WTC11 (cell line): ENCODE data around the gene FOXQ1. TPM values are rescaled to one million over a fixed set of nuclear protein-coding genes. Genes with fewer than 3 reads are reported as not detected.

Source experiments
- ATAC-seq: fragments of 200-7000 bp; cut with Tn5 transposase; 2 replicates; pipeline ENCODE4 v1.10.0; 2021; ENCODE audit warnings: mild to moderate bottlenecking, moderate library complexity
- CTCF ChIA-PET: fragments of 300-600 bp; sonication (Branson Sonifier 250); formaldehyde crosslinking; loops from one replicate; lab custom pipeline; 2021; ENCODE audit warnings: antibody characterized with exemption; lab: Charles Lee
- POLR2A ChIA-PET: fragments of 350-600 bp; sonication (Branson Sonifier 250); formaldehyde crosslinking; loops from one replicate; lab custom pipeline; 2021; ENCODE audit warnings: antibody characterized with exemption; lab: Charles Lee
- DNase-seq: peaks from one replicate; pipeline ENCODE4 v3.0.0; 2021; ENCODE audit warnings: low spot score
- H3K27ac Mint-ChIP-seq: 2 replicates; pipeline ENCODE4 v1.8.0; 2021; ENCODE audit warnings: mixed read lengths
- H3K27me3 Mint-ChIP-seq: 2 replicates; pipeline ENCODE4 v1.8.0; 2021; ENCODE audit warnings: low read depth, mild to moderate bottlenecking, moderate library complexity, mixed read lengths
- H3K36me3 Mint-ChIP-seq: 2 replicates; pipeline ENCODE4 v1.8.0; 2021; ENCODE audit warnings: mixed read lengths
- H3K4me1 Mint-ChIP-seq: 2 replicates; pipeline ENCODE4 v1.8.0; 2022; ENCODE audit warnings: mixed read lengths
- H3K4me3 Mint-ChIP-seq: 2 replicates; pipeline ENCODE4 v1.8.0; 2021; ENCODE audit warnings: mild to moderate bottlenecking, moderate library complexity, mixed read lengths
- H3K9me3 Mint-ChIP-seq: 2 replicates; pipeline ENCODE4 v1.8.0; 2021; ENCODE audit warnings: mixed read lengths
- AFF4 ChIP-seq: sonication (generic); formaldehyde crosslinking; IDR thresholded peaks from 2 replicates; pipeline ENCODE4 v1.8.1; 2023; ENCODE audit warnings: mild to moderate bottlenecking, missing genetic modification reagents, borderline replicate concordance
- ATF1 ChIP-seq: sonication (generic); formaldehyde crosslinking; IDR thresholded peaks from 2 replicates; pipeline ENCODE4 v1.8.1; 2023; ENCODE audit warnings: mild to moderate bottlenecking, moderate library complexity, missing genetic modification reagents
- FOXK1 ChIP-seq: sonication (generic); formaldehyde crosslinking; IDR thresholded peaks from 2 replicates; pipeline ENCODE4 v1.8.0; 2022; ENCODE audit warnings: mild to moderate bottlenecking, moderate library complexity, missing genetic modification reagents
- FOXP1 ChIP-seq: sonication (generic); formaldehyde crosslinking; IDR thresholded peaks from 2 replicates; pipeline ENCODE4 v1.8.0; 2022; ENCODE audit warnings: missing genetic modification reagents, mild to moderate bottlenecking, moderate library complexity, borderline replicate concordance
- GRHL2 ChIP-seq: fragments of 250-450 bp; sonication (Bioruptor Pico); IDR thresholded peaks from 2 replicates; pipeline ENCODE4 v1.8.0; 2022; ENCODE audit warnings: mild to moderate bottlenecking, moderate library complexity; ENCODE audit not compliant: insufficient replicate concordance, severe bottlenecking
- GTF2I ChIP-seq: fragments of 250-450 bp; sonication (Bioruptor Pico); conservative IDR thresholded peaks from 2 replicates; pipeline ENCODE4 v1.4.0; 2021; ENCODE audit warnings: mild to moderate bottlenecking
- NFE2L1 ChIP-seq: sonication (generic); formaldehyde crosslinking; IDR thresholded peaks from 2 replicates; pipeline ENCODE4 v1.8.1; 2023; ENCODE audit warnings: missing genetic modification reagents
- NFYB ChIP-seq: sonication (generic); formaldehyde crosslinking; conservative IDR thresholded peaks from 2 replicates; pipeline ENCODE4 v1.8.0; 2022; ENCODE audit warnings: low read depth, missing genetic modification reagents
- PRRX2 ChIP-seq: fragments of 250-450 bp; sonication (Bioruptor Pico); IDR thresholded peaks from 2 replicates; pipeline ENCODE4 v1.8.0; 2021; ENCODE audit warnings: mild to moderate bottlenecking
- SMAD3 ChIP-seq: sonication (generic); formaldehyde crosslinking; IDR thresholded peaks from 2 replicates; pipeline ENCODE4 v1.8.0; 2022; ENCODE audit warnings: missing genetic modification reagents, mild to moderate bottlenecking, borderline replicate concordance
- SMAD4 ChIP-seq: sonication (generic); formaldehyde crosslinking; IDR thresholded peaks from 2 replicates; pipeline ENCODE4 v1.8.0; 2022; ENCODE audit warnings: mild to moderate bottlenecking, missing genetic modification reagents
- SP1 ChIP-seq: sonication (generic); formaldehyde crosslinking; conservative IDR thresholded peaks from 2 replicates; pipeline ENCODE4 v1.8.1; 2022; ENCODE audit warnings: missing genetic modification reagents
- TEAD1 ChIP-seq: sonication (generic); formaldehyde crosslinking; IDR thresholded peaks from 2 replicates; pipeline ENCODE4 v1.8.0; 2022; ENCODE audit warnings: mild to moderate bottlenecking, missing genetic modification reagents
- USF1 ChIP-seq: sonication (generic); formaldehyde crosslinking; IDR thresholded peaks from 2 replicates; pipeline ENCODE4 v1.8.0; 2022; ENCODE audit warnings: mild to moderate bottlenecking, missing genetic modification reagents
- ZBTB43 ChIP-seq: sonication (generic); formaldehyde crosslinking; IDR thresholded peaks from 2 replicates; pipeline ENCODE4 v1.8.1; 2023; ENCODE audit warnings: mild to moderate bottlenecking, missing genetic modification reagents
- ZMAT4 ChIP-seq: fragments of 250-450 bp; sonication (Bioruptor Pico); IDR thresholded peaks from 2 replicates; pipeline ENCODE4 v1.9.0; 2021; ENCODE audit warnings: mild to moderate bottlenecking
- ZNF263 ChIP-seq: sonication (generic); formaldehyde crosslinking; IDR thresholded peaks from 2 replicates; pipeline ENCODE4 v1.8.1; 2022; ENCODE audit warnings: low read depth, mild to moderate bottlenecking, moderate library complexity, missing genetic modification reagents
- ZNF281 ChIP-seq: sonication (generic); formaldehyde crosslinking; IDR thresholded peaks from 2 replicates; pipeline ENCODE4 v1.8.0; 2023; ENCODE audit warnings: mild to moderate bottlenecking, missing genetic modification reagents
- ZNF416 ChIP-seq: fragments of 250-450 bp; sonication (Bioruptor Pico); IDR thresholded peaks from 2 replicates; pipeline ENCODE4 v1.9.0; 2021; ENCODE audit warnings: mild to moderate bottlenecking, inconsistent platforms
- ZNF671 ChIP-seq: fragments of 250-450 bp; sonication (Bioruptor Pico); IDR thresholded peaks from 2 replicates; pipeline ENCODE4 v1.8.0; 2021; ENCODE audit warnings: mild to moderate bottlenecking
- total RNA-seq: library from RNA; stranded (reverse); gene quantifications from 3 replicates; pipeline ENCODE4 v1.2.3, GENCODE V29; 2021
- TF ChIP-seq, protein P1 (sequence below): sonication (generic); formaldehyde crosslinking; IDR thresholded peaks from 2 replicates; pipeline ENCODE4 v1.8.1; 2022; ENCODE audit warnings: mild to moderate bottlenecking, missing genetic modification reagents, moderate library complexity, borderline replicate concordance
- TF ChIP-seq, protein P2 (sequence below): sonication (generic); formaldehyde crosslinking; IDR thresholded peaks from 2 replicates; pipeline ENCODE4 v1.8.1; 2023; ENCODE audit warnings: mild to moderate bottlenecking, missing genetic modification reagents, moderate library complexity

FOXQ1 gene
- total RNA-seq, 1 experiment from 2014 or later = 0.35 TPM

DNA sequence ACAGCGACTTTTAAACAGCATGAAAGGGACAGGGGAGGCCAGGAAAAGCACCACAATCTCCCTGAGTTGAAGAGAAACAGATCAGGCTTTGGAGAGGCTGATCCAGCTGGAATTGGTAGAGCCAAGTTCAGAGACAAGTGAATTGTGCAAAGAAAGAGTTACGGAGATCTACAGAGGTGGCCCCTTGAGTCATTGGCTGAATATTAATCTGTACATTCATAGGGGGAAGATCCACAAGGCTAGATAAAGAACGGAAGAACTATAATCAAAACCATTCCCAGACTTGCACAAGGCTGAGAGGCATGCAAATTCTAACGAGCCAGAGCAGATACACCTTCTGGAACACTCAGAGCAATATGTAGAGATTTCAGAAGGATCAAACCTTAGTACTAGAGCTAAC lies 14.2 kb upstream of the FOXQ1 start:
- H3K27ac Mint-ChIP-seq = no peak overlapping the region
- ATAC-seq = no peak
- peaks cover 17% of the 10 kb centered on the region for H3K27me3 Mint-ChIP-seq
- no peaks in the 10 kb centered on the region for H3K36me3 Mint-ChIP-seq
- no peak overlapping the region for H3K4me3 Mint-ChIP-seq
- no peaks in the 10 kb centered on the region for H3K4me1 Mint-ChIP-seq
- DNase-seq = no peak
- CTCF ChIA-PET = interaction anchor here (1.0 kb wide), 1 partner anchor 14 kb away, joined by 3 read pairs; the partner anchor contains the start of gene FOXQ1
- TF ChIP-seq SMAD4 (CRISPR knock-in tag) = no peak
- no peak for TF ChIP-seq ZNF263
- no peak for TF ChIP-seq NFE2L1
- TF ChIP-seq SP1 (CRISPR knock-in tag) = no peak
- no peak for TF ChIP-seq ZMAT4 (CRISPR knock-in tag)
- TF ChIP-seq PRRX2 (CRISPR knock-in tag) = no peak
- TF ChIP-seq SMAD3 (CRISPR knock-in tag) = no peak
- TF ChIP-seq ATF1 (CRISPR knock-in tag) = no peak
- TF ChIP-seq AFF4 = no peak
- TF ChIP-seq NFYB (CRISPR knock-in tag) = no peak
- TF ChIP-seq TEAD1 (CRISPR knock-in tag) = no peak
- no peak for TF ChIP-seq ZNF671 (CRISPR knock-in tag)
- no peak for TF ChIP-seq GTF2I
- H3K9me3 Mint-ChIP-seq = peaks cover 11% of the 10 kb centered on the region
- POLR2A ChIA-PET = no interaction called here

DNA sequence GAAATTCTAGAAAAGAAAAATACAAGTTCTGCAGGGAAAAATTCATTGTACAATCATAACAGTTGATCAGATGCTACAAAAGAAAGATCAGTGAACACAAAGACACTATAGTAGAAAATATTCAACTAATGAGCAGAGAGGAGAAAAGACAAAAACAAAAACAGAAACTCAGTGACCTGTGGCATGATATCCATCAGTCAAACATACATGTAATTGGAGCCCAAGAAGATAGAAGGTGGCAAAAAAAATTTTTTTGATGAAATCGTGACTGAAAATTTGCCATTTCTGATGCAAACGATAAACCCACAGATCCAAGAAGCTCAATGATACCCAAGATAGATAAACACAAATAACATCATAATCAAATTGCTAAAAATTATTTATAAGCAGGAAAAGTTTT lies 13.1 kb upstream of the FOXQ1 start:
- ATAC-seq = no peak
- CTCF ChIA-PET = no interaction called here
- TF ChIP-seq, protein P1, sequence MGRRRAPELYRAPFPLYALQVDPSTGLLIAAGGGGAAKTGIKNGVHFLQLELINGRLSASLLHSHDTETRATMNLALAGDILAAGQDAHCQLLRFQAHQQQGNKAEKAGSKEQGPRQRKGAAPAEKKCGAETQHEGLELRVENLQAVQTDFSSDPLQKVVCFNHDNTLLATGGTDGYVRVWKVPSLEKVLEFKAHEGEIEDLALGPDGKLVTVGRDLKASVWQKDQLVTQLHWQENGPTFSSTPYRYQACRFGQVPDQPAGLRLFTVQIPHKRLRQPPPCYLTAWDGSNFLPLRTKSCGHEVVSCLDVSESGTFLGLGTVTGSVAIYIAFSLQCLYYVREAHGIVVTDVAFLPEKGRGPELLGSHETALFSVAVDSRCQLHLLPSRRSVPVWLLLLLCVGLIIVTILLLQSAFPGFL (CRISPR knock-in tag) = no peak
- no peak for TF ChIP-seq ZBTB43 (CRISPR knock-in tag)
- TF ChIP-seq, protein P2, sequence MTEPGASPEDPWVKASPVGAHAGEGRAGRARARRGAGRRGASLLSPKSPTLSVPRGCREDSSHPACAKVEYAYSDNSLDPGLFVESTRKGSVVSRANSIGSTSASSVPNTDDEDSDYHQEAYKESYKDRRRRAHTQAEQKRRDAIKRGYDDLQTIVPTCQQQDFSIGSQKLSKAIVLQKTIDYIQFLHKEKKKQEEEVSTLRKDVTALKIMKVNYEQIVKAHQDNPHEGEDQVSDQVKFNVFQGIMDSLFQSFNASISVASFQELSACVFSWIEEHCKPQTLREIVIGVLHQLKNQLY (CRISPR knock-in tag) = no peak
- no peak for TF ChIP-seq USF1 (CRISPR knock-in tag)
- no peak for TF ChIP-seq NFYB (CRISPR knock-in tag)
- TF ChIP-seq ZNF416 (CRISPR knock-in tag) = no peak
- TF ChIP-seq FOXK1 = no peak
- TF ChIP-seq FOXP1 (CRISPR knock-in tag) = no peak
- TF ChIP-seq ZNF281 (CRISPR knock-in tag) = no peak
- TF ChIP-seq GRHL2 (CRISPR knock-in tag) = no peak
- no peak for TF ChIP-seq AFF4

More for the DNA sequence above, 13.1 kb upstream of the FOXQ1 start:
- POLR2A ChIA-PET = no interaction called here
- H3K9me3 Mint-ChIP-seq = peaks cover 9% of the 10 kb centered on the region
- no peak overlapping the region for H3K27ac Mint-ChIP-seq
- no peaks in the 10 kb centered on the region for H3K36me3 Mint-ChIP-seq
- no peaks in the 10 kb centered on the region for H3K4me1 Mint-ChIP-seq
- DNase-seq = no peak
- H3K4me3 Mint-ChIP-seq = no peak overlapping the region
- H3K27me3 Mint-ChIP-seq = peaks cover 17% of the 10 kb centered on the region
